Measurements from ENCODE around the gene TMX3.

TMX3 gene

DNA sequence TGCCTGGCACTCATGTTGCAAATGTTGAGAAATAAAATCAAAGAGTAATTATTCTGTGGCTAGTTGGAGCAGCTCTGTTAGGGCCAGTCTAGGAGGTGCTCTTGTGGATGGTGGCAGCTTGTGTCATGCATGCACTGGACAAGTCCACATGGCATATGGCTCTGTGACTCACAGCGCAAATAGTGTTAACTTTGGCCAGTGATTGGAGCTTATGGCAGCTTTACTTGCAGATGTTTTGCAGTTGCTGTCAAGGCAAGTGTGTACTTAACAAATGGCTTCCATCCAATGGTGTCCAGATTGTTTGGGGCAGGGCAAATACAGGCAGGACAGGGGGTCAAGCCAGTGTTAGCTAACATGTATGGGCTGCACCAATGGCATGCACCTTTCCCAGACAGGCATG, 26.1 kb upstream of the TMX3 start:
- TF ChIP-seq, protein P1, sequence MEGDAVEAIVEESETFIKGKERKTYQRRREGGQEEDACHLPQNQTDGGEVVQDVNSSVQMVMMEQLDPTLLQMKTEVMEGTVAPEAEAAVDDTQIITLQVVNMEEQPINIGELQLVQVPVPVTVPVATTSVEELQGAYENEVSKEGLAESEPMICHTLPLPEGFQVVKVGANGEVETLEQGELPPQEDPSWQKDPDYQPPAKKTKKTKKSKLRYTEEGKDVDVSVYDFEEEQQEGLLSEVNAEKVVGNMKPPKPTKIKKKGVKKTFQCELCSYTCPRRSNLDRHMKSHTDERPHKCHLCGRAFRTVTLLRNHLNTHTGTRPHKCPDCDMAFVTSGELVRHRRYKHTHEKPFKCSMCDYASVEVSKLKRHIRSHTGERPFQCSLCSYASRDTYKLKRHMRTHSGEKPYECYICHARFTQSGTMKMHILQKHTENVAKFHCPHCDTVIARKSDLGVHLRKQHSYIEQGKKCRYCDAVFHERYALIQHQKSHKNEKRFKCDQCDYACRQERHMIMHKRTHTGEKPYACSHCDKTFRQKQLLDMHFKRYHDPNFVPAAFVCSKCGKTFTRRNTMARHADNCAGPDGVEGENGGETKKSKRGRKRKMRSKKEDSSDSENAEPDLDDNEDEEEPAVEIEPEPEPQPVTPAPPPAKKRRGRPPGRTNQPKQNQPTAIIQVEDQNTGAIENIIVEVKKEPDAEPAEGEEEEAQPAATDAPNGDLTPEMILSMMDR (IDR thresholded peaks at IDR 0.05; ENCODE audit: low read depth, low read length, missing control alignments), result no peak
- no peak for DNase-seq (ENCODE audit: low read depth)
- in situ Hi-C loops (cut with HindIII; ENCODE audit: low sequenced_read_pairs), result no loop called here
- no peak overlapping the region for H3K4me3 ChIP-seq (ENCODE audit: low read depth, low read length)

DNA sequence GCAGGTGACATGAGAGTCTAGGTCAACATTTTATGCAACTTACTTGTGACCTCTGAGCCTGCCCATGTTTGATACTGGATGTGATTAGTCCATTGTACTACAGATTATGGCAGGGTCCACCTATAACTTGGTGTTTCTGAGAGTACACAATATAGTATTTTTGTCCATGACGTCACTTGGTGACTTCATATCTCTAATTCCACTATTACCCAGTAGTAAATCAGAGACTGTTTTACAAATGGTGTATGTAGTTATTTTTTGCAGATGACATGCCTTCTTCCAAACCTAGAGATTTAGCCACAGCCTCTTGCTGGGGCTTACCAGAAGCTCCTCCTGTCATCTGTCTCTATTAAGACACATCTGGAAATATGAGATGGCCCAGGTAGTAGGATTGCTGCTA, 24.6 kb upstream of the TMX3 start:
- no peak for DNase-seq (ENCODE audit: low read depth)

DNA sequence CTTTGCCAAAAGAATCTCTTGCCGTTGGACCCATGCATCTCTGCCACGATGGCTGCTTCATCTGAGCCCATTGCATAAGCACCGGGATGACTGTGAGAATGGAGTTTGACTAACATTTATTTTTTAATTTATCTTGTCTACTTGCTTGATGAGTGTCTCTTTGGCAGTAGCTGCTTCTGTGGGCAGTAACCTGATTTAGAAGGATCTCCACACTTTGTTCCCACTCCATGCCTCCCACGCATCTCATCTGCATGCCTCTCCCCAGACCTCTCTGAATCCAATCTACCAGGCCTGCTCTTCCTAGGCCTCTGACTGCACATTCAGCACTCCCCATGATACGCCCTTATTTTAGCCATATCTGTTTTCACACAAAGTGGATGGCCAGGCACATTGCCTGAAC, 23.7 kb upstream of the TMX3 start:
- in situ Hi-C loops (cut with HindIII; ENCODE audit: low sequenced_read_pairs), result no loop called here
- TF ChIP-seq, protein P1 (IDR thresholded peaks at IDR 0.05; ENCODE audit: low read depth, low read length, missing control alignments), result no peak
- DNase-seq (ENCODE audit: low read depth), result no peak
- H3K4me3 ChIP-seq (ENCODE audit: low read depth, low read length), result no peak overlapping the region

More for the DNA sequence above, 24.6 kb upstream of the TMX3 start:
- H3K4me3 ChIP-seq (ENCODE audit: low read depth, low read length), result no peak overlapping the region
- TF ChIP-seq, protein P1 (IDR thresholded peaks at IDR 0.05; ENCODE audit: low read depth, low read length, missing control alignments), result no peak
- in situ Hi-C loops (cut with HindIII; ENCODE audit: low sequenced_read_pairs), result no loop called here

DNA sequence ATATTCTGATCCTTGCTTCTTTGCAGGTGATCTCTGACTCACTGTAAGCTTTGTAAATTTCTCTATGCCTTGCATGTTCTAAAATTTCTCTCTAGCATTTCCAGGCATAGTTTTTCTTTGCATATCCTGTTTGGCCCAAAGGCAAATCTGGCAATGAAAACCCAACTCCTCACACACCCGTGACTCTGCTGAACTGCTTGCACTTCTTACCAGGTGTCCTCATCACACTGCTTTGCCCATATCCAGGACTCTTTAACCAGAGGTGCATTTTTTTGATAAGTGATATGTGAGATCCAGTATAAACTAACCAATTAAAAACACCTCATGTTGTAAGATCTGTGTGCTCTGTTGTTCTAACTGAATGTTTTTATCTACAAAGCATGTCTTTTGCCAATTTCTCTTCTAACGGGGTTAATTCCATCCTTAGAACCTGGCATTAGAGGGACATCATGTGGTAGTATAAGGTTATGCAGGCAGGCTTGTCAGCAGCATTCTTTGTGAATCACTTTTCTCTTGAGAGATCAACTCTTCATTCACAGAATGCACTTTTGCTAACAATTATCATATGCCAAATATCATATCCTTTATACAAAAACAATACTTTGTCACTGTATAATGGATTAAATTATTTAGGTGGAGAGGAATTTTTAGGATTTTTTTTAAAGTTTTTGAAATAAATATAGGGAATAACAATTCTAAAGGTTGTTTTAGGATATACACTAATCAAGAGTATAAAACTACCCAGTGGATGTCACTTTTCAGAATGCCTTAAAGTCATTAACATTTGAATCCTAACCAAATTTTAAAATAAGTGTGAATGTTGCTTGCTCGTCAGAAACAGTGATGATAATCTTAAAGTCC, 20.8 kb upstream of the TMX3 start:
- in situ Hi-C loops (cut with HindIII; ENCODE audit: low sequenced_read_pairs), result no loop called here
- no peak overlapping the region for H3K4me3 ChIP-seq (ENCODE audit: low read depth, low read length)
- DNase-seq (ENCODE audit: low read depth), result peak; percentile 54
- TF ChIP-seq, protein P1 (IDR thresholded peaks at IDR 0.05; ENCODE audit: low read depth, low read length, missing control alignments), result peak; percentile 89

DNA sequence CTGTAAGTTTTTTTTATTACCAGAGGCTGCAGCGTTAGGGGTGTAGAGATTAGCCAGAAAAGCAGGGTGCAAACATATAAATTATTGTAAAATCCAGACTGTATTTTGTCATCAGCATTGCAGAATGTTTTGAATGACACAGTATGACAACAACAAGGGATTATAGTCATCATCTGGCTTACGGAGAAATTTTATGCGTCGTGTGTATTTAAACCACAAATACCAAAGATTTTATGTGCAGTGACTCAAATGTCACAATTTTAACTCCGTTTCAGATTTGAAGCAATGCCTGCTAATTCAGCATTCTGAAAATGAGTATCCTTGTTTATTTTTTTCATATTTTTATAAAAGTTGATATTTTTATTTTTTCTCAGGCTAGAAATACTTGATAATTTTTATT, 19.4 kb upstream of the TMX3 start:
- TF ChIP-seq, protein P1 (IDR thresholded peaks at IDR 0.05; ENCODE audit: low read depth, low read length, missing control alignments), result no peak
- in situ Hi-C loops (cut with HindIII; ENCODE audit: low sequenced_read_pairs), result no loop called here
- no peak for DNase-seq (ENCODE audit: low read depth)
- no peak overlapping the region for H3K4me3 ChIP-seq (ENCODE audit: low read depth, low read length)

DNA sequence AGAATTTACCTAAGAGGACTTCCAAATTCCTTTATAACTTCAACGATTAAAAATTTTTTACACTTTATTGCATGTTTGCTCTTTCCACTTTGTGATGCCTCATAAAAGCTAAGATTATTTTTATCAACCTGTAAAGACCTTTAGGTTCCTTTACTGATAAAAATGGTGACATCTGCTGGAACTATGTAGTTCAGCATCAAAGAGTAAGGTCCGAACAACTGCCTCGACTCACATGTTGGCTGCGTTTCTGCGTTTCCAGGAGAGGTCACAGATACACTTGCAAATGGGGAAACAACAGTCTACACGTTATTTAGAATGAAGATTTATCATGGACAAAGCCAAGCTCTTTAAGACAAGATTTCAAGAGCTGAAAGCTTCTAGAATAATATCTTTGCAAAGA, 18.8 kb upstream of the TMX3 start:
- no peak for DNase-seq (ENCODE audit: low read depth)
- TF ChIP-seq, protein P1 (IDR thresholded peaks at IDR 0.05; ENCODE audit: low read depth, low read length, missing control alignments), result no peak
- H3K4me3 ChIP-seq (ENCODE audit: low read depth, low read length), result no peak overlapping the region
- in situ Hi-C loops (cut with HindIII; ENCODE audit: low sequenced_read_pairs), result no loop called here
